PC-9 (cell line): Measurements from ENCODE around the gene EIF4EBP3.

Source experiments
- EZH2 ChIP-seq: fragments of 200-600 bp; sonication (generic); IDR thresholded peaks from 2 replicates; pipeline ENCODE4 v1.8.0; 2017; ENCODE audit warnings: antibody characterized with exemption, low read depth
- TF ChIP-seq, protein P1 (sequence below): fragments of 200-600 bp; sonication (generic); conservative IDR thresholded peaks from 2 replicates; pipeline ENCODE4 v1.6.1; 2017; ENCODE audit warnings: mixed run types, antibody characterized with exemption, mild to moderate bottlenecking, moderate library complexity

DNA sequence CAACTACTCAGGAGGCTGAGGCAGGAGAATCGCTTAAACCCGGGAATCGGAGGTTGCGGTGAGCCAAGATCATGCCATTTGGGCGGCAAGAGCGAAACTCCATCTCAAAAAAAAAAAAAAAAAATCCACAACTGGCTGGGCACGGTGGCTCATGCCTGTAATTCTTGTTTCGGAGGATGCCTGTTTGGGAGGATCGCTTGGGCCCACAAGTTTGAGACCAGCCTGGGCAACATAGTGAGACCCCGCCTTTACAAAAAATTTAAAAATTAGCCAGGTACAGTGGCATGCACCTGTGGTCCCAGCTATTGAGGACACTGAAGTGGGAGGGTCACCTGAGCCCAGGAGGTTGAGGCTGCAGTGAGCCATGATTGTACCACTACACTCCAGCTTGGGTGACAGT, 1.9 kb upstream of the EIF4EBP3 start:
- TF ChIP-seq EZH2: no peak
- TF ChIP-seq, protein P1, sequence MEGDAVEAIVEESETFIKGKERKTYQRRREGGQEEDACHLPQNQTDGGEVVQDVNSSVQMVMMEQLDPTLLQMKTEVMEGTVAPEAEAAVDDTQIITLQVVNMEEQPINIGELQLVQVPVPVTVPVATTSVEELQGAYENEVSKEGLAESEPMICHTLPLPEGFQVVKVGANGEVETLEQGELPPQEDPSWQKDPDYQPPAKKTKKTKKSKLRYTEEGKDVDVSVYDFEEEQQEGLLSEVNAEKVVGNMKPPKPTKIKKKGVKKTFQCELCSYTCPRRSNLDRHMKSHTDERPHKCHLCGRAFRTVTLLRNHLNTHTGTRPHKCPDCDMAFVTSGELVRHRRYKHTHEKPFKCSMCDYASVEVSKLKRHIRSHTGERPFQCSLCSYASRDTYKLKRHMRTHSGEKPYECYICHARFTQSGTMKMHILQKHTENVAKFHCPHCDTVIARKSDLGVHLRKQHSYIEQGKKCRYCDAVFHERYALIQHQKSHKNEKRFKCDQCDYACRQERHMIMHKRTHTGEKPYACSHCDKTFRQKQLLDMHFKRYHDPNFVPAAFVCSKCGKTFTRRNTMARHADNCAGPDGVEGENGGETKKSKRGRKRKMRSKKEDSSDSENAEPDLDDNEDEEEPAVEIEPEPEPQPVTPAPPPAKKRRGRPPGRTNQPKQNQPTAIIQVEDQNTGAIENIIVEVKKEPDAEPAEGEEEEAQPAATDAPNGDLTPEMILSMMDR: no peak
